HL-60 (cell line): ENCODE results near the gene LRRC8D.

Source experiments
- CTCF ChIP-seq: IDR thresholded peaks from one replicate; pipeline ENCODE4 v1.5.1; 2011; ENCODE audit warnings: low read length, control low read depth, inconsistent platforms; ENCODE audit not compliant: insufficient read depth
- GABPA ChIP-seq: IDR thresholded peaks from 2 replicates; pipeline ENCODE4 v1.6.1; 2012; ENCODE audit warnings: low read depth
- POLR2AphosphoS5 ChIP-seq: IDR thresholded peaks from 2 replicates; pipeline ENCODE4 v1.6.1; 2012; ENCODE audit warnings: low read depth
- REST ChIP-seq: IDR thresholded peaks from 2 replicates; pipeline ENCODE4 v1.6.1; 2012; ENCODE audit warnings: low read depth; ENCODE audit not compliant: insufficient replicate concordance

DNA sequence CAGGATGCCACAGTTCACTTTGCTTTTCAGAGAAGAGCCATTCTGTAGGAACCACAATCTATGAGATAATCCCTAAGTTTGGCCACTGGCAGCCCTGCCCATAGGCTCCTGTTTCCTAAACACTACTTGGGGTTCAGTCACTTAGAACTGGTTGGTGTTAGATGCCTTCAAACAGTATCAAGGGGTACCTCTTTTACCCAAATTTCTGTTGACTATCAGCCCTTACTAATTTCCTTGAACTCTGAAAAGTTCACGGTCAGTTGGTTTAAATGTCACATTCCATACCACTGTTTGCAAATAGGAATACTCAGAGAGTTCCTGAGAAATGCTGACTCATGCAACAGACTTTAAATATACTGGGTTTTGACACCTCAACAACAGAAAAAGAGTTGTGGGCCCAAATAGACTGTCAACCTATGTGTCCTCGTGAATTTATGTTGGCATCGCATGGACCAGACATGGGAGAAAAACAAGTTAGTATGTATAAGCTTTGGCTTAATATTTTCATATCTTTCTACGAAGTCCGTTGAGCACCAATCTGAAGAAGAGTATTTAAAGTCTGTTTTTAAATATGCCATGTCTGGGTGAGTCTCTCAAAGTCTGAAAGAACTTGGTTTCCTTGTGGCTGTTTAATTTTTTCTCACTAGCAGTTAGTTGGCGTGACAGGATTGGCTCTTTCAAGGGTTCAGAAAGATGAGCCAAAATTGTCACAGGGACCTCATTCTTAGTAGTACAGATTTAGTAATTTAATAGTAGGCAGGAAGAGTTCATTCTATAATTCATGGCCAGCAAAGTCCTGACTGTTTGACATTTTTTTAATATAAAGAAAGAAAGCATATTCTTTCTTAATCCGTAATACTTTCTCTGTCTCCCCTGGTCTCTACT, 117.6 kb downstream of the LRRC8D start:
- TF ChIP-seq POLR2AphosphoS5 (no peak), CTCF (no peak), REST (no peak), GABPA (no peak)
